ENCODE measurements around the gene SLC44A2.
A peak's percentile ranks its signal among the peaks of the same experiment; 100 is the strongest.

SLC44A2 gene

GRCh38 chr19:10625762-10626138 lies 397 bp downstream of the SLC44A2 start:
- peak overlapping the region; percentile 55 for H3K4me3 ChIP-seq (ENCODE audit: low read depth, low read length)
- no peak for TF ChIP-seq CTCF (IDR thresholded peaks at IDR 0.05; ENCODE audit: low read depth, low read length, missing control alignments)
- in situ Hi-C loops (cut with HindIII; ENCODE audit: low sequenced_read_pairs) = no loop called here
- no peak for DNase-seq (ENCODE audit: low read depth)

GRCh38 chr19:10631874-10632273 lies 6.5 kb downstream of the SLC44A2 start:
- in situ Hi-C loops (cut with HindIII; ENCODE audit: low sequenced_read_pairs) = no loop called here
- no peak for TF ChIP-seq CTCF (IDR thresholded peaks at IDR 0.05; ENCODE audit: low read depth, low read length, missing control alignments)

GRCh38 chr19:10634430-10634829 lies 9.1 kb downstream of the SLC44A2 start:
- TF ChIP-seq CTCF (IDR thresholded peaks at IDR 0.05; ENCODE audit: low read depth, low read length, missing control alignments) = no peak
- in situ Hi-C loops (cut with HindIII; ENCODE audit: low sequenced_read_pairs) = no loop called here
- no peak overlapping the region for H3K4me3 ChIP-seq (ENCODE audit: low read depth, low read length)
- DNase-seq (ENCODE audit: low read depth) = no peak

More at GRCh38 chr19:10631874-10632273, 6.5 kb downstream of the SLC44A2 start:
- no peak for DNase-seq (ENCODE audit: low read depth)
- no peak overlapping the region for H3K4me3 ChIP-seq (ENCODE audit: low read depth, low read length)

- in situ Hi-C loops (cut with HindIII; ENCODE audit: low sequenced_read_pairs) = no loop called here
- DNase-seq (ENCODE audit: low read depth) = no peak
- no peak overlapping the region for H3K4me3 ChIP-seq (ENCODE audit: low read depth, low read length)
- TF ChIP-seq CTCF (IDR thresholded peaks at IDR 0.05; ENCODE audit: low read depth, low read length, missing control alignments) = no peak
Observed at GRCh38 chr19:10634963-10635362, 9.6 kb downstream of the SLC44A2 start.

GRCh38 chr19:10636304-10636972 lies 11.1 kb downstream of the SLC44A2 start:
- no peak overlapping the region for H3K4me3 ChIP-seq (ENCODE audit: low read depth, low read length)
- in situ Hi-C loops (cut with HindIII; ENCODE audit: low sequenced_read_pairs) = no loop called here
- no peak for TF ChIP-seq CTCF (IDR thresholded peaks at IDR 0.05; ENCODE audit: low read depth, low read length, missing control alignments)
- no peak for DNase-seq (ENCODE audit: low read depth)

GRCh38 chr19:10637894-10638293 lies 12.5 kb downstream of the SLC44A2 start:
- no peak for DNase-seq (ENCODE audit: low read depth)
- in situ Hi-C loops (cut with HindIII; ENCODE audit: low sequenced_read_pairs) = no loop called here
- no peak overlapping the region for H3K4me3 ChIP-seq (ENCODE audit: low read depth, low read length)
- TF ChIP-seq CTCF (IDR thresholded peaks at IDR 0.05; ENCODE audit: low read depth, low read length, missing control alignments) = no peak
